Chondrocyte (in vitro differentiated cells): ENCODE results near the gene GLRA3. TPM values are rescaled to one million over a fixed set of nuclear protein-coding genes. Genes with fewer than 3 reads are reported as not detected.
"Not testable (repeated sequence)": the region's sequence is repeated elsewhere in the genome, so short reads cannot be mapped to it uniquely, and the experiment has no call there.

Source experiments
- DNase-seq: peaks from one replicate; pipeline ENCODE4 v3.0.0; 2021; ENCODE audit warnings: mixed read lengths, low spot score
- H3K27ac Mint-ChIP-seq: one replicate; pipeline ENCODE4 v1.8.0; 2021; ENCODE audit warnings: mild to moderate bottlenecking, moderate library complexity, mixed read lengths; ENCODE audit not compliant: unreplicated experiment
- H3K27me3 Mint-ChIP-seq: 2 replicates; pipeline ENCODE4 v1.8.0; 2021; ENCODE audit warnings: low read depth, mixed read lengths
- H3K36me3 Mint-ChIP-seq: 2 replicates; pipeline ENCODE4 v1.8.0; 2021; ENCODE audit warnings: low read depth, mixed read lengths
- H3K4me1 Mint-ChIP-seq: 2 replicates; pipeline ENCODE4 v1.8.0; 2021; ENCODE audit warnings: low read depth, mild to moderate bottlenecking, mixed read lengths
- H3K4me3 Mint-ChIP-seq: one replicate; pipeline ENCODE4 v1.8.0; 2021; ENCODE audit warnings: mild to moderate bottlenecking, moderate library complexity, mixed read lengths; ENCODE audit not compliant: unreplicated experiment
- H3K9me3 Mint-ChIP-seq: 2 replicates; pipeline ENCODE4 v1.8.0; 2021; ENCODE audit warnings: low read depth, mixed read lengths
- long read RNA-seq: library from polyadenylated mRNA; stranded (forward); transcript quantifications from one replicate; pipeline ENCODE4 v2.0.0, GENCODE V29; 2021
- total RNA-seq: library from RNA; stranded (reverse); gene quantifications from 3 replicates; pipeline ENCODE4 v1.2.1, GENCODE V29; 2021
- TF ChIP-seq, protein P1 (sequence below): fragments of 200-600 bp; sonication (generic); IDR thresholded peaks from 2 replicates; pipeline ENCODE4 v1.5.0; 2021; ENCODE audit warnings: antibody characterized with exemption, mild to moderate bottlenecking, moderate library complexity

Gene GLRA3
- total RNA-seq, result not detected in 3 replicates
- long read RNA-seq, result 0 reads

GRCh38 chr4:174828845-174829701 lies at the start of gene GLRA3:
GLRA3 (minus strand) TSS chr4:174829247; CDS start chr4:174828811, 436 bp downstream.
- Mint-ChIP-seq H3K4me1 (peaks cover 14% of the 10 kb centered on the region), H3K4me3 (peak within 1 kb of the TSS; percentile 64), H3K9me3 (peaks cover 5% of the 10 kb centered on the region), H3K27ac (no peak within 1 kb of the TSS), H3K36me3 (no peaks in the 10 kb centered on the region), H3K27me3 (peaks cover 29% of the 10 kb centered on the region)
- peak; percentile 87 for DNase-seq
- TF ChIP-seq, protein P1, sequence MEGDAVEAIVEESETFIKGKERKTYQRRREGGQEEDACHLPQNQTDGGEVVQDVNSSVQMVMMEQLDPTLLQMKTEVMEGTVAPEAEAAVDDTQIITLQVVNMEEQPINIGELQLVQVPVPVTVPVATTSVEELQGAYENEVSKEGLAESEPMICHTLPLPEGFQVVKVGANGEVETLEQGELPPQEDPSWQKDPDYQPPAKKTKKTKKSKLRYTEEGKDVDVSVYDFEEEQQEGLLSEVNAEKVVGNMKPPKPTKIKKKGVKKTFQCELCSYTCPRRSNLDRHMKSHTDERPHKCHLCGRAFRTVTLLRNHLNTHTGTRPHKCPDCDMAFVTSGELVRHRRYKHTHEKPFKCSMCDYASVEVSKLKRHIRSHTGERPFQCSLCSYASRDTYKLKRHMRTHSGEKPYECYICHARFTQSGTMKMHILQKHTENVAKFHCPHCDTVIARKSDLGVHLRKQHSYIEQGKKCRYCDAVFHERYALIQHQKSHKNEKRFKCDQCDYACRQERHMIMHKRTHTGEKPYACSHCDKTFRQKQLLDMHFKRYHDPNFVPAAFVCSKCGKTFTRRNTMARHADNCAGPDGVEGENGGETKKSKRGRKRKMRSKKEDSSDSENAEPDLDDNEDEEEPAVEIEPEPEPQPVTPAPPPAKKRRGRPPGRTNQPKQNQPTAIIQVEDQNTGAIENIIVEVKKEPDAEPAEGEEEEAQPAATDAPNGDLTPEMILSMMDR, result no peak

GRCh38 chr4:174874898-174875297 lies 45.9 kb upstream of the GLRA3 start:
- Mint-ChIP-seq H3K4me3 (no peak overlapping the region), H3K9me3 (peaks cover 3% of the 10 kb centered on the region), H3K4me1 (peaks cover 3% of the 10 kb centered on the region), H3K27ac (no peak overlapping the region), H3K36me3 (no peaks in the 10 kb centered on the region), H3K27me3 (no peaks in the 10 kb centered on the region)
- no peak for DNase-seq
- TF ChIP-seq, protein P1, result no peak

DNA sequence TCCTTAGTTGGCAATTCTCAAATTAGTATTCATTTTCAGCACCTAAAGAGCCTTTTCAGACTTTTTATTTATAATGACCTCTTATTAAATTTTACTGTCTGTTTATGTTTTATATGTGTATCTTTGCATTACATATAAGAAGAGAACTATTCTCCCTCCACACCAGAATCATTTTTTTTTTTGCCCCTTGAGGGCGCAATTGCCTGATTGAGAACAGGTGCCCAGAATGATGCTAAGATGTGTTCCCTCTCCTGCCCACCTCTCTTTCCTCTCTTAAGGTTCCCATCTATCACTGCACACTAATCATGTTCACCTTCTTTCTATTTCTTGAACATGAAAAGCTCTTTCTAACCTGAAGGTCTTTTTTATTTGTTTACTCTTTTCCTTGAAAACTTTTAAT lies 44.9 kb upstream of the GLRA3 start:
- H3K9me3 Mint-ChIP-seq, result peaks cover 3% of the 10 kb centered on the region
- no peaks in the 10 kb centered on the region for H3K36me3 Mint-ChIP-seq
- no peaks in the 10 kb centered on the region for H3K27me3 Mint-ChIP-seq
- no peak for DNase-seq
- peaks cover 3% of the 10 kb centered on the region for H3K4me1 Mint-ChIP-seq
- TF ChIP-seq, protein P1, result peak; percentile 72
- H3K4me3 Mint-ChIP-seq, result no peak overlapping the region
- H3K27ac Mint-ChIP-seq, result no peak overlapping the region

GRCh38 chr4:174873146-174873545 lies 44.1 kb upstream of the GLRA3 start:
- not testable (repeated sequence) for H3K9me3 Mint-ChIP-seq, H3K4me3 Mint-ChIP-seq, H3K4me1 Mint-ChIP-seq, DNase-seq, H3K27me3 Mint-ChIP-seq, H3K36me3 Mint-ChIP-seq
- H3K27ac Mint-ChIP-seq, result peak overlapping the region; percentile 24

- Mint-ChIP-seq H3K9me3 (peaks cover 6% of the 10 kb centered on the region), H3K27me3 (peaks cover 2% of the 10 kb centered on the region), H3K4me1 (peaks cover 3% of the 10 kb centered on the region), H3K4me3 (no peak overlapping the region), H3K27ac (no peak overlapping the region), H3K36me3 (no peaks in the 10 kb centered on the region)
- TF ChIP-seq, protein P1, result no peak
- DNase-seq, result no peak
Observed at GRCh38 chr4:174871407-174871806, 42.4 kb upstream of the GLRA3 start.
